Endothelial cell of umbilical vein (primary cell): ENCODE measurements around the gene DEPDC4. TPM values are rescaled to one million over a fixed set of nuclear protein-coding genes. Genes with fewer than 3 reads are reported as not detected.

Source experiments
- BruUV-seq: library from RNA; stranded (reverse); fragments of 400-500 nt; replicated peaks from 2 replicates; lab custom pipeline; 2021; lab: Mats Ljungman, UMichigan
- CTCF ChIA-PET: fragments of 300-600, 350-600 bp; sonication (Branson Sonifier 250); formaldehyde crosslinking; loops from one replicate; lab custom pipeline; 2021; ENCODE audit warnings: antibody characterized with exemption, inconsistent platforms; lab: Charles Lee
- POLR2A ChIA-PET: fragments of 300-600, 350-600 bp; sonication (Branson Sonifier 250); formaldehyde crosslinking; loops from one replicate; lab custom pipeline; 2021; ENCODE audit warnings: antibody characterized with exemption, inconsistent platforms; lab: Charles Lee
- DNase-seq: peaks from one replicate; pipeline ENCODE4 v3.0.0-alpha.2; 2011; ENCODE audit warnings: low read depth, low spot score
- FAIRE-seq: peaks from 2 replicates; lab custom pipeline; 2011; peaks lifted over from hg19 to GRCh38; lab: Jason Lieb, UNC
- H2AFZ ChIP-seq: 2 replicates; pipeline ENCODE4 v1.6.0; 2012; ENCODE audit warnings: low read depth, low read length, control low read depth, inconsistent platforms
- H3K27ac ChIP-seq: 2 replicates; pipeline ENCODE4 v1.5.1; 2011; ENCODE audit warnings: low read depth, mild to moderate bottlenecking, control low read depth, low read length, moderate library complexity; ENCODE audit not compliant: insufficient read depth
- H3K27me3 ChIP-seq, 2 experiments: 2 replicates each; pipeline versions ENCODE4 v1.6.0 to v1.6.1; 2011; ENCODE audit warnings: low read length in 2 of 2, mixed read lengths in 1 of 2; ENCODE audit not compliant: control insufficient read depth in 2 of 2, insufficient read depth in 2 of 2
- H3K36me3 ChIP-seq, 2 experiments: 2 replicates in 1 of 2; 3 replicates in 1 of 2; pipeline ENCODE4 v1.5.1; 2011; ENCODE audit warnings: low read length in 2 of 2, mild to moderate bottlenecking in 1 of 2, moderate library complexity in 1 of 2; ENCODE audit not compliant: control insufficient read depth in 2 of 2, insufficient read depth in 2 of 2; ENCODE audit errors: extremely low read depth in 1 of 2
- H3K4me1 ChIP-seq: 3 replicates; pipeline ENCODE4 v1.5.1; 2011; ENCODE audit warnings: mild to moderate bottlenecking, low read length; ENCODE audit not compliant: control insufficient read depth, insufficient read depth; ENCODE audit errors: extremely low read depth
- H3K4me2 ChIP-seq: 2 replicates; pipeline ENCODE4 v1.6.1; 2011; ENCODE audit warnings: low read length, control low read depth, mixed read lengths; ENCODE audit not compliant: insufficient read depth
- H3K4me3 ChIP-seq, 3 experiments: fragments of 200-600 bp in 1 of 3; sonication (generic), shearing (Covaris generic) in 1 of 3; replicated peaks in 1 of 3; 2 replicates each; pipeline ENCODE4 v1.5.1; 2011 to 2016; ENCODE audit warnings: control low read depth in 3 of 3, low read length in 3 of 3, mild to moderate bottlenecking in 2 of 3, inconsistent platforms in 1 of 3, low read depth in 1 of 3, moderate library complexity in 1 of 3; ENCODE audit not compliant: insufficient read depth in 1 of 3
- H3K79me2 ChIP-seq: 2 replicates; pipeline ENCODE4 v1.6.0; 2012; ENCODE audit warnings: low read length, inconsistent platforms; ENCODE audit not compliant: control insufficient read depth, insufficient read depth
- H3K9ac ChIP-seq: replicated peaks from 2 replicates; pipeline ENCODE3; 2011; ENCODE audit warnings: low read length, control low read depth; ENCODE audit not compliant: insufficient read depth; ENCODE audit errors: extremely low read depth
- H3K9me1 ChIP-seq: replicated peaks from 3 replicates; pipeline ENCODE4 v1.6.0; 2011; ENCODE audit warnings: mild to moderate bottlenecking, low read length; ENCODE audit not compliant: control insufficient read depth, insufficient read depth; ENCODE audit errors: extremely low read depth
- H3K9me3 ChIP-seq: replicated peaks from 2 replicates; pipeline ENCODE4 v1.5.1; 2012; ENCODE audit warnings: low read length, inconsistent platforms; ENCODE audit not compliant: control insufficient read depth, insufficient read depth
- H4K20me1 ChIP-seq: replicated peaks from 2 replicates; pipeline ENCODE3; 2011; ENCODE audit warnings: mild to moderate bottlenecking, low read length; ENCODE audit not compliant: control insufficient read depth, insufficient read depth; ENCODE audit errors: extremely low read depth
- EZH2 ChIP-seq: IDR thresholded peaks from 2 replicates; pipeline ENCODE4 v1.6.1; 2012; ENCODE audit warnings: borderline replicate concordance, low read depth, mild to moderate bottlenecking, moderate library complexity, low read length, inconsistent platforms; ENCODE audit not compliant: severe bottlenecking
- FOS ChIP-seq: IDR thresholded peaks from 2 replicates; pipeline ENCODE4 v1.6.1; 2011; ENCODE audit warnings: mild to moderate bottlenecking, low read length, moderate library complexity, borderline replicate concordance; ENCODE audit not compliant: insufficient read depth
- GATA2 ChIP-seq: IDR thresholded peaks from 2 replicates; pipeline ENCODE4 v1.7.0; 2011; ENCODE audit warnings: low read depth, mild to moderate bottlenecking, moderate library complexity, mixed read lengths, low read length; ENCODE audit not compliant: insufficient read length, insufficient read depth
- JUN ChIP-seq: IDR thresholded peaks from 2 replicates; pipeline ENCODE4 v1.6.1; 2011; ENCODE audit warnings: borderline replicate concordance, low read depth; ENCODE audit not compliant: insufficient read length, insufficient read depth
- MYC ChIP-seq: IDR thresholded peaks from one replicate; pipeline ENCODE4 v1.6.1; 2011; ENCODE audit warnings: mild to moderate bottlenecking, low read depth, low read length
- POLR2A ChIP-seq: IDR thresholded peaks from 2 replicates; pipeline ENCODE4 v1.6.1; 2012; ENCODE audit warnings: low read depth, mild to moderate bottlenecking, control low read depth, low read length
- POLR2AphosphoS5 ChIP-seq: IDR thresholded peaks from 2 replicates; pipeline ENCODE4 v1.6.1; 2012; ENCODE audit warnings: low read depth, mild to moderate bottlenecking, control low read depth, low read length, moderate library complexity; ENCODE audit not compliant: insufficient read depth
- dilution Hi-C: fragments of 300-500 bp; cut with MboI; formaldehyde crosslinking; loops from one replicate; pipeline ENCODE4 v1.15.0; 2019; ENCODE audit warnings: low sequenced_read_pairs; ENCODE audit not compliant: extremely low pct_ligation_motif_present
- intact Hi-C: fragments of 100-400 bp; cut with micrococcal nuclease; formaldehyde crosslinking; loops from one replicate; pipeline ENCODE4 v1.10.0; 2022
- polyA plus RNA-seq, 4 experiments: library from polyadenylated mRNA; depleted of rRNA in 3 of 4; stranded (reverse) in 3 of 4; unstranded in 1 of 4; fragments of >200 nt; gene quantifications; 2 replicates each; pipeline versions ENCODE4 v1.2.1 to v1.2.3, GENCODE V29; 2011 to 2012; ENCODE audit warnings: missing spikeins in 1 of 4
- total RNA-seq: library from RNA; stranded (reverse); gene quantifications from 2 replicates; pipeline ENCODE4 v1.2.3, GENCODE V29; 2021
- TF ChIP-seq, protein P1 (sequence below), 2 donors: IDR thresholded peaks; 1 replicate in 1 of 2; 2 replicates in 1 of 2; pipeline ENCODE4 v1.5.1; 2011; ENCODE audit warnings: low read length in 2 of 2, mild to moderate bottlenecking in 2 of 2, moderate library complexity in 2 of 2, control low read depth in 1 of 2, inconsistent platforms in 1 of 2, low read depth in 1 of 2; ENCODE audit not compliant: insufficient read depth in 1 of 2; ENCODE audit errors: extremely low read depth in 1 of 2
- TF ChIP-seq, protein P2 (sequence below): IDR thresholded peaks from 2 replicates; pipeline ENCODE4 v1.6.1; 2011; ENCODE audit not compliant: insufficient read depth, insufficient read length

DEPDC4 gene
- total and polyA plus RNA-seq, 2 donors (not counting 3 experiments of a cell fraction or from before 2014, with no cell fraction given): 0.15 to 0.66 TPM

GRCh38 chr12:100253437-100253836 lies 13.4 kb downstream of the DEPDC4 start:
- Histone ChIP-seq H3K4me2 (no peak overlapping the region), H3K79me2 (no peaks in the 10 kb centered on the region), H3K27me3 (no peaks in the 10 kb centered on the region), H4K20me1 (no peaks in the 10 kb centered on the region), H3K36me3 (no peaks in the 10 kb centered on the region), H3K4me1 (no peaks in the 10 kb centered on the region), H3K4me3 (no peak overlapping the region), H3K27ac (no peak overlapping the region), H2AFZ (no peak overlapping the region), H3K9me3 (no peaks in the 10 kb centered on the region), H3K9ac (no peak overlapping the region), H3K9me1 (no peaks in the 10 kb centered on the region)
- POLR2A ChIA-PET: no interaction called here
- DNase-seq: no peak
- BruUV-seq: no TSS peak
- FAIRE-seq: no peak
- TF ChIP-seq POLR2AphosphoS5 (no peak), JUN (no peak), POLR2A (no peak), EZH2 (no peak), FOS (no peak), MYC (no peak), GATA2 (no peak)
- TF ChIP-seq, protein P1, sequence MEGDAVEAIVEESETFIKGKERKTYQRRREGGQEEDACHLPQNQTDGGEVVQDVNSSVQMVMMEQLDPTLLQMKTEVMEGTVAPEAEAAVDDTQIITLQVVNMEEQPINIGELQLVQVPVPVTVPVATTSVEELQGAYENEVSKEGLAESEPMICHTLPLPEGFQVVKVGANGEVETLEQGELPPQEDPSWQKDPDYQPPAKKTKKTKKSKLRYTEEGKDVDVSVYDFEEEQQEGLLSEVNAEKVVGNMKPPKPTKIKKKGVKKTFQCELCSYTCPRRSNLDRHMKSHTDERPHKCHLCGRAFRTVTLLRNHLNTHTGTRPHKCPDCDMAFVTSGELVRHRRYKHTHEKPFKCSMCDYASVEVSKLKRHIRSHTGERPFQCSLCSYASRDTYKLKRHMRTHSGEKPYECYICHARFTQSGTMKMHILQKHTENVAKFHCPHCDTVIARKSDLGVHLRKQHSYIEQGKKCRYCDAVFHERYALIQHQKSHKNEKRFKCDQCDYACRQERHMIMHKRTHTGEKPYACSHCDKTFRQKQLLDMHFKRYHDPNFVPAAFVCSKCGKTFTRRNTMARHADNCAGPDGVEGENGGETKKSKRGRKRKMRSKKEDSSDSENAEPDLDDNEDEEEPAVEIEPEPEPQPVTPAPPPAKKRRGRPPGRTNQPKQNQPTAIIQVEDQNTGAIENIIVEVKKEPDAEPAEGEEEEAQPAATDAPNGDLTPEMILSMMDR (IDR thresholded peaks at IDR 0.05; ENCODE audit: extremely low read depth in 1 of 2, insufficient read depth in 1 of 2, low read depth in 1 of 2, low read length in 2 of 2): no peak
- TF ChIP-seq, protein P2, sequence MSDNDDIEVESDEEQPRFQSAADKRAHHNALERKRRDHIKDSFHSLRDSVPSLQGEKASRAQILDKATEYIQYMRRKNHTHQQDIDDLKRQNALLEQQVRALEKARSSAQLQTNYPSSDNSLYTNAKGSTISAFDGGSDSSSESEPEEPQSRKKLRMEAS: no peak
- CTCF ChIA-PET: no interaction called here
- intact Hi-C loops: no loop called here
- dilution Hi-C loops: no loop called here
